AG10803 (cell line): ENCODE measurements around the gene PLIN1.

Experiments used
- DNase-seq: peaks from one replicate; pipeline ENCODE4 v3.0.0; 2010; ENCODE audit warnings: low read depth
- H3K4me3 ChIP-seq: 2 replicates; pipeline ENCODE4 v1.5.1; 2011; ENCODE audit warnings: mild to moderate bottlenecking, low read length, control low read depth
- TF ChIP-seq, protein P1 (sequence below): conservative IDR thresholded peaks from 2 replicates; pipeline ENCODE4 v1.5.1; 2011; ENCODE audit warnings: mild to moderate bottlenecking, low read length, control low read depth, inconsistent platforms

Gene PLIN1

DNA sequence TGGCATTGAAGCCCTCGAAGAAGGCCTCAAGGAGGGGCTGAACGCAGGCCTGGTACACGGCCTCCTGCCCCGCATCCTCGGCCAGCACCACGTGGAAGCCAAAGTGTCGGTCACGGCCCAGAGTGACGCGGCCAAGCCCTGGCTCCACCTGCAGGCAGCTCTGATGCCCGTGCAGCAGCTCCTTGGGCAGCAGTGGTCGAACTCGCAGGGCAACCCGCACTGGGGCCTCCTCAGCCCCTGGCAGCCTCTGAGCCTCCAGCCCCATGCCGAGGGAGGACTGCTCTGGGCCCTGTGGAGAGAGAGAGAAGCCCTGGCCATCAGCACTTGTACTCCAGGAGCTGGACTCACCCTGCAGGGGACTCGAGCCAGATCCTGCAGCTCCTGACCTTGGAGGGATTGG lies 26.5 kb downstream of the PLIN1 start:
- TF ChIP-seq, protein P1, sequence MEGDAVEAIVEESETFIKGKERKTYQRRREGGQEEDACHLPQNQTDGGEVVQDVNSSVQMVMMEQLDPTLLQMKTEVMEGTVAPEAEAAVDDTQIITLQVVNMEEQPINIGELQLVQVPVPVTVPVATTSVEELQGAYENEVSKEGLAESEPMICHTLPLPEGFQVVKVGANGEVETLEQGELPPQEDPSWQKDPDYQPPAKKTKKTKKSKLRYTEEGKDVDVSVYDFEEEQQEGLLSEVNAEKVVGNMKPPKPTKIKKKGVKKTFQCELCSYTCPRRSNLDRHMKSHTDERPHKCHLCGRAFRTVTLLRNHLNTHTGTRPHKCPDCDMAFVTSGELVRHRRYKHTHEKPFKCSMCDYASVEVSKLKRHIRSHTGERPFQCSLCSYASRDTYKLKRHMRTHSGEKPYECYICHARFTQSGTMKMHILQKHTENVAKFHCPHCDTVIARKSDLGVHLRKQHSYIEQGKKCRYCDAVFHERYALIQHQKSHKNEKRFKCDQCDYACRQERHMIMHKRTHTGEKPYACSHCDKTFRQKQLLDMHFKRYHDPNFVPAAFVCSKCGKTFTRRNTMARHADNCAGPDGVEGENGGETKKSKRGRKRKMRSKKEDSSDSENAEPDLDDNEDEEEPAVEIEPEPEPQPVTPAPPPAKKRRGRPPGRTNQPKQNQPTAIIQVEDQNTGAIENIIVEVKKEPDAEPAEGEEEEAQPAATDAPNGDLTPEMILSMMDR = no peak
- no peak overlapping the region for H3K4me3 ChIP-seq
- no peak for DNase-seq

DNA sequence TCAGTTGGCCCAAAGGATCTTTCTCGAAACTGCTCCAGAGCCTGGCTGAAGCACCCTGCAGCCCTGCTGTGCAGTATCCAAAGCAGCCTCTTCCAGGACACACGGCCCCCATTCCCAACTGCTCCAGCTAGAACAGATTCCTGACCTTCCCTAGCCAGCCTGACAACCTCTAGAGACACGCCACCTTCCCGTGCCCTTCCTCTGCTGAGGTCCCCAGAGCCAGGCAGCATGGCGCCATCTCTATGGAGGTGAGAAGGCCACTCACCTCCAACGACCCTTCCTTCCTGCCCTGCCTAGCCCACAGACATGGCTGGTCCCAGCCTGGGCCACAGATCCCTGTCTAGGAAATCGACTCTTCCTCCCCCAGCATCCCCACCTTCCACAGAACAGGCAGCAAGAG lies 27.0 kb downstream of the PLIN1 start:
- no peak overlapping the region for H3K4me3 ChIP-seq
- TF ChIP-seq, protein P1 = no peak
- DNase-seq = no peak

DNA sequence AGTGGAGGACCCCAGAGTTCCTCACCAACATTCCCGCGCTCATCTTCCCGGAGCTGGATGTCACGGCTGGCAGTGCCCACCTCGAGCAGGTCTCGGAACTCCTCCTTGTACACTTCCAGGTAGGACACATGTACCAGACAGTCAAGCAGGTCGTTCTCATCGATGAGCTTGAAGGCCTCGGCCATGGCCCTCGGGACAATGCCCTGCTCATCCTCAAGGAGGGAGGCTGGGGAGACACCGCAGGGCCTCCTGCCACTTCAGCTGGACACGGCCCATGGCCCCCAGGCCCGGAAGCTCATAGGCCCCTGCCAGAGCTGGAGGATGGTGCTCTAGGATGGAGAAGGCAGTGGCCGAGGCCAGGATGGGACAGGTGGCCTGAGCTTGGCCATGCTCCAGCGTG lies 29.5 kb downstream of the PLIN1 start:
- DNase-seq = no peak
- TF ChIP-seq, protein P1 = no peak
- no peak overlapping the region for H3K4me3 ChIP-seq

DNA sequence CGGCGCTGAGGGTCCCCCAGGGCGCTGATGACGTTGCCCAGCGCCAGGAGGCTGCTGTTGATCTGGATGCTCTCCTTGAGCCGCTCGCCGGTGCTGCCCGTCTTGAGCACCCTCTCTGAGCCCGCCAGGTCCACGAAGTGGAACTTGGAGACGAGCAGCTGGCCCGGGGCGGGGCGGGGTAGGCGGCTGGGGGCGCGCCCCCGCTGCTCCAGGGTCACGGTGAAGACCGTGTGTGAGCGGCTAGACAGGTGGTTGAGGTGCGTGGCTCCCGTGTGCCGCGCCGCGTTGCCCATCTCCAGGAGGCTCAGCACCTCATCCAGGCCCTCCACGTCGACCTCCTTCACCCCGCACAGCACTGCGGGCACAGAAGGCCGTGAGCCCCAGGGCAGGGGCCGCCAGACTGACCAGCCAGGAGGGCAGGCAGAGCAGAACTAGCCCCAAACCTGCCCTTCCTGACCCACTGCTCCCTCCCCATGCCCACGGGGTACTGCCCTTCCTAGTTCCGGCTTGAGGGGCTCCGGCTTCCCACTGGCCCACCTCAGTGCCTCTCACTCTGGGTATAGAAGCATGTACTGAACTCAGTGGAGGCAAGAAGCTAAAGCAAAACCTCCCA lies 30.0 kb downstream of the PLIN1 start:
- no peak for DNase-seq

DNA sequence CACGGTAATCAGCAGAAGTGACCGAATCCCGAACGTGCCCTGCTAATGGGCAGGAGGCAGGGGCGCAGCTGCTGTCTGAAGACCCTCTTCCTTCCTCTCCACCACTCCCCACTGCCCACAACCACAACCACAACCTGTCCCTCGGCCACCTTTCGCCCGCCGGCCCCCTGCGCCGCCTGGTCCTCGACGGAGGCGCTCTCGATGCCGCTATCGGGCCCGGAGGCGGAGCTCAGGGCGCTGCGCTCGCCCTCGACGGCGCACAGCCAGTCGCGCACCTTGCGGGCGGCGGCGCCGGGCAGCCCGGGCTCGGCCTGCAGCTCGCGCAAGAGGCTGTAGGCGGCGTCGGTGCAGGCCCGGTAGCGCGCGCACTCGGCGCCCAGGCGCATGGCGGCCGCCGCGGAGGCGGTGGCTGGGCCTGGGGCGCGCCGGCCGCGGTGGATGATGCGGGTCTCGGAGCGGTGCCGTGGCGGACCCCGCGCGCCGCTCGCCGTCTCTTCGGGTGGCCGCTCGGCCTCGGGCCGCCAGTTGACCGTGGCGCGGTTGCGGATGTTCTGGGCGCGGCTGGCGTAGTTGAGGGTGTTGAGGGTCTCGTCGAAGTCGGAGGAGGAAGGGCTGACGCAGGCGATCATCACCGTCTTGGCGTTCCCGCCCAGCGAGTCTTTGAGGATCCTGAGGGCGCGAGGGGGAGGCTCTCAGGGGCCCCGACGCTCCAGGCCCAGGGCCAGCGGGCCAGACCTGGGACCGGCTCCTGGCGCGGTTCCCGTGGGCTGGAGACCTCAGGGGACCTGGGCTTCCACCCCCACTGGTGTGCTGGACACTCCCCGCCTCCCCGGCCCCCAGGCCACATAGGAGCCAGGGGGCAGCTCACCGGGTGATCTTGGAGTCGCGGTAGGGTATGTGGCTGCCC lies 30.8 kb downstream of the PLIN1 start:
- DNase-seq = no peak
- no peak overlapping the region for H3K4me3 ChIP-seq
- TF ChIP-seq, protein P1 = no peak

More for the DNA sequence above, 30.0 kb downstream of the PLIN1 start:
- TF ChIP-seq, protein P1 = no peak
- H3K4me3 ChIP-seq = no peak overlapping the region

DNA sequence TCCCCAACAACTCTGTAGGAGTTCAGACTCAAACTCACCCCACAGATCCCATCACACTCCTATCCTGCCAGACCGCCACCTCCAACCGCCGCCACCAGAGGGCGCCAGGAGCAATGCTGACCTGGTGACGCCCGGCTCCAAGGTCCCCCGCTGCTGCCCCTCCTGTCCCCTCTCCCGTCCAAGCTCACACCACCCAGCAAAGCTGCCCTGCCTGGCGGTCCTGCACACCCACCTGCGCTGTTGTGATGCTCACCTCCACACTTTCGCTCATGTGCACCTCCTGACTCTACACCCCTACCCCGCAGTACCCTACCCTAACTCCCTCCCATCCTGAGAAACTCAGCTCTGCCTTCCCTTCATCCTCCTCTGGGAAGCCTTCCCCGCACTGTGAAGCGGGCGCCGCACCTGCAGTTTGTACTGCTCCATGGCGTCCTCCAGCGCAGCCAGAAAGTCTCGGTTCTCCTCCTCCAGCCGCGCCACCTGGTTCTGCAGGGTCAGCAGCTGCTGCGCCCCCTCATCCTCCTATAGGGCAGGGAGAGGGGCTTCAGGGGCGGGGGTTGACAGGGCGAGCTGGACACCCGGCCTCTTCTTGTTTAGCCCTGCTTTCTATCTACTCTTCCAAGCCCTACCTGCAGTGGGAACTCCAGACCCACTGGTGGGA lies 31.8 kb downstream of the PLIN1 start:
- H3K4me3 ChIP-seq = no peak overlapping the region
- TF ChIP-seq, protein P1 = peak; percentile 88
- peak; percentile 52 for DNase-seq
